HCT116 (cell line): Measurements from ENCODE around the gene ATP5F1D.

Source experiments
- ATF3 ChIP-seq: IDR thresholded peaks from 2 replicates; pipeline ENCODE4 v1.6.1; 2012
- CTCF ChIP-seq, 3 experiments: fragments of 200-600 bp in 1 of 3; sonication (generic) in 1 of 3; IDR thresholded peaks in 2 of 3; conservative IDR thresholded peaks in 1 of 3; 2 replicates each; pipeline ENCODE4 v1.5.1; 2012 to 2017; ENCODE audit warnings: low read depth in 2 of 3, low read length in 2 of 3, antibody characterized with exemption in 1 of 3, borderline replicate concordance in 1 of 3, control low read depth in 1 of 3, mild to moderate bottlenecking in 1 of 3, mixed read lengths in 1 of 3, mixed run types in 1 of 3, moderate library complexity in 1 of 3; ENCODE audit not compliant: insufficient read depth in 1 of 3
- EZH2 ChIP-seq: fragments of 200-600 bp; sonication (generic); IDR thresholded peaks from 2 replicates; pipeline ENCODE4 v1.6.1; 2017; ENCODE audit warnings: antibody characterized with exemption, mixed run types
- EZH2phosphoT487 ChIP-seq: fragments of 200-600 bp; IDR thresholded peaks from 2 replicates; pipeline ENCODE4 v1.6.1; 2018; ENCODE audit warnings: antibody characterized with exemption, borderline replicate concordance
- POLR2A ChIP-seq: IDR thresholded peaks from 2 replicates; pipeline ENCODE4 v1.7.0; 2011; ENCODE audit warnings: borderline replicate concordance; ENCODE audit not compliant: insufficient read depth, insufficient read length; ENCODE audit errors: extremely low read depth
- POLR2AphosphoS5 ChIP-seq: IDR thresholded peaks from 2 replicates; pipeline ENCODE4 v1.6.1; 2011; ENCODE audit warnings: mild to moderate bottlenecking, low read depth, low read length, moderate library complexity
- REST ChIP-seq: IDR thresholded peaks from 2 replicates; pipeline ENCODE4 v1.6.1; 2012; ENCODE audit warnings: low read depth
- SP1 ChIP-seq: IDR thresholded peaks from 2 replicates; pipeline ENCODE4 v1.6.1; 2012; ENCODE audit warnings: low read depth
- SRF ChIP-seq: IDR thresholded peaks from 2 replicates; pipeline ENCODE4 v1.6.1; 2012; ENCODE audit warnings: low read depth
- TCF7L2 ChIP-seq: IDR thresholded peaks from 2 replicates; pipeline ENCODE4 v1.7.0; 2011; ENCODE audit warnings: borderline replicate concordance, inconsistent platforms; ENCODE audit not compliant: insufficient read depth, insufficient read length; ENCODE audit errors: extremely low read depth
- YY1 ChIP-seq: IDR thresholded peaks from 2 replicates; pipeline ENCODE4 v1.6.1; 2011; ENCODE audit warnings: low read length, low read depth, moderate library complexity, mild to moderate bottlenecking; ENCODE audit not compliant: insufficient replicate concordance; ENCODE audit errors: extremely low read depth
- ZNF274 ChIP-seq: fragments of 200-500 bp; sonication (Bioruptor generic); IDR thresholded peaks from 2 replicates; pipeline ENCODE4 v1.6.1; 2014; ENCODE audit warnings: mild to moderate bottlenecking, low read depth, low read length, inconsistent platforms

- TF ChIP-seq POLR2A (no peak), SRF (no peak), CTCF (IDR thresholded peaks at IDR 0.05 in 2 of 3, conservative IDR thresholded peaks at IDR 0.05 in 1 of 3; ENCODE audit: borderline replicate concordance in 1 of 3, insufficient read depth in 1 of 3, low read depth in 2 of 3, low read length in 2 of 3) (no peak), ZNF274 (no peak), YY1 (no peak), REST (no peak), EZH2phosphoT487 (no peak), SP1 (no peak), POLR2AphosphoS5 (no peak), ATF3 (no peak), EZH2 (no peak), TCF7L2 (no peak)
Measured at GRCh38 chr19:1210227-1210538, 31.4 kb upstream of the ATP5F1D start.
